ENCODE results near the gene LHFPL3. TPM values are rescaled to one million over a fixed set of nuclear protein-coding genes. Genes with fewer than 3 reads are reported as not detected.

LHFPL3 gene
- total RNA-seq, 2 donors from 2014 or later: not detected

DNA sequence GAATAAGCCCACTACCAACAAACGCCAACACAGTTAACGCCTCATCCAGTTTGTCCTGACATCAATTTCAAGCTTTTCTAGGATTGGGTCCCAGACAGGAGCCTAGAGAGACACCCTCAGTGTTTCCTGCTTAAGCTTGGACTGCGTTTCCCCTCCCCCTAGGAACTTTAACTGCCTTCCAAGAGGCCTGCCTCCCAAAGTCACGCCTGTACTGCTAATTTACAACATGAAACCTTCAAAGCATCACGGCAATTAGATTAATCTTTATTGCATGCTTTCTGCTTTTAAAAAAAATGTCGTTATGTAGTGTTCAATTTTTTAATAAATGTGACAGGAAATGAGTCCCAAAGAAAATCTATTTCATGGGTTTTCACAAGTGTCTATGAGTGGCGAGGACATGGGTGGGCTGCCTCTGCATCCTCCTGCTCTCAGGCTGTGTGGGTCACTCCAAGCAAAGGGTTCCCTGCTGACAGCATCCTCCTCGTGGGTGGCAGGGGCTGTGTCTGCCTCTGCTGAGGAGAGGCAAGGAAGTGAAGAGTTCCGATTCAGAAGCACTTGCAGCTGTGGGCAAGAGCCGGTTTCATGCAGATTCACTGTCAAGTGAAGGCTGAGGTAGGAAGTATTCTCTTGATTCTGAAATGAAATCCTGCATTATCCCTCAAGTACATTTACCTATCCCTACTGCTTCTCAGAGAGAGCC is 492.6 kb downstream of the LHFPL3 start:
- Mint-ChIP-seq H3K27me3 (peaks cover 11 to 12% of the 10 kb centered on the region in 2 donors), H3K27ac (no peak overlapping the region), H3K9me3 (no peaks in the 10 kb centered on the region), H3K4me1 (ENCODE audit: low read depth in 2 of 2) (no peaks in the 10 kb centered on the region), H3K4me3 (no peak overlapping the region), H3K36me3 (no peaks in the 10 kb centered on the region)
- DNase-seq (ENCODE audit: low spot score) (no peak), ATAC-seq (no peak)

DNA sequence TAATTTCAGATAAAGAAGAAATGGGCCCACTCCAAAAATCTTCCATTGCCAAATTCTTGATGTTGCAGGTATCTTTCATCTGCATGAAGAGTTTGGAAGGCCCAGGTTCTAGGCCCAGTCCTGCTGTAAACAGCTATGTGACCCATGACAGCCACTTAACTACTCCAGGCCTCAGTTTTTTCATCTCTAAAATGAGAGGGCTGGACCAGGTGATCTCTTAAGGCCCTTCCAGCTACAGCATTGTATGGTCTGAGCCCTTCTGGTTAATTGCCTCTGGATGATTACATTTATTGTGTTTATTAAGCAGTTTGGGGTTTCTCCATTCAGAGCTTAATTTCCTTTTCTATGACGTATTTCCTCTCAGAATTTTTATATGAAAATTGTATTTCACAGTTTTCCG is 494.8 kb downstream of the LHFPL3 start:
- ATAC-seq: no peak
- Mint-ChIP-seq H3K36me3 (no peaks in the 10 kb centered on the region), H3K4me3 (no peak overlapping the region), H3K4me1 (ENCODE audit: low read depth in 2 of 2) (no peaks in the 10 kb centered on the region), H3K27me3 (peaks cover 0 to 3% of the 10 kb centered on the region in 2 donors), H3K9me3 (no peaks in the 10 kb centered on the region), H3K27ac (no peak overlapping the region)
- DNase-seq (ENCODE audit: low spot score): no peak

DNA sequence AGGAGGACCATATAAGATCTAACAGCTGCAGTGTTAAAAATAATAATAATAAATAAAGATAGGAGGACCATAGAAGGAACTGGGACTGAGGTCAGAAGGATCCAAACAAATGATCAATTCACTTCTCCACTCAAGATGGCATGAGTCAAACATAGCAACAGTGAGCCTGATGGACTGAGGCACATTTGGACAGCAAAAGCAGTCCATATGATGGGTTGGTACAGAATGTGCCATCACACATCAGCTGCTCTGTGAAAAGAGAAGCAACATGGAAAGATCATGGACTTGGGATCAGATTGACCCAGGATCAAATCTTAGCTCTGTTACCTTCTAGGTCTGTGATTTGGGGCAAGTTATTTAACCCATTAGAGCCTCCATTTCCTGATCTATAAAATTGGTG is 496.7 kb downstream of the LHFPL3 start:
- no peak for DNase-seq (ENCODE audit: low spot score)
- Mint-ChIP-seq H3K36me3 (no peaks in the 10 kb centered on the region), H3K4me1 (ENCODE audit: low read depth in 2 of 2) (no peaks in the 10 kb centered on the region), H3K9me3 (no peaks in the 10 kb centered on the region), H3K27me3 (no peaks in the 10 kb centered on the region), H3K4me3 (no peak overlapping the region), H3K27ac (no peak overlapping the region)
- ATAC-seq: no peak

GRCh38 chr7:104826135-104826534 is 497.7 kb downstream of the LHFPL3 start:
- H3K4me1 Mint-ChIP-seq (ENCODE audit: low read depth in 2 of 2): no peaks in the 10 kb centered on the region
- H3K27ac Mint-ChIP-seq: no peak overlapping the region
- H3K9me3 Mint-ChIP-seq: no peaks in the 10 kb centered on the region
- no peak for DNase-seq (ENCODE audit: low spot score)
- H3K4me3 Mint-ChIP-seq: no peak overlapping the region
- ATAC-seq: peak; percentile 9 to 48
- H3K27me3 Mint-ChIP-seq: peaks cover 0 to 1% of the 10 kb centered on the region in 2 donors
- no peaks in the 10 kb centered on the region for H3K36me3 Mint-ChIP-seq

- Mint-ChIP-seq H3K4me3 (no peak overlapping the region), H3K9me3 (no peaks in the 10 kb centered on the region), H3K27me3 (peaks cover 20 to 39% of the 10 kb centered on the region in 2 donors), H3K4me1 (ENCODE audit: low read depth in 2 of 2) (no peaks in the 10 kb centered on the region), H3K27ac (no peak overlapping the region), H3K36me3 (no peaks in the 10 kb centered on the region)
- no peak for DNase-seq (ENCODE audit: low spot score)
- ATAC-seq: no peak
Measured at GRCh38 chr7:104836976-104837375, 508.6 kb downstream of the LHFPL3 start.

DNA sequence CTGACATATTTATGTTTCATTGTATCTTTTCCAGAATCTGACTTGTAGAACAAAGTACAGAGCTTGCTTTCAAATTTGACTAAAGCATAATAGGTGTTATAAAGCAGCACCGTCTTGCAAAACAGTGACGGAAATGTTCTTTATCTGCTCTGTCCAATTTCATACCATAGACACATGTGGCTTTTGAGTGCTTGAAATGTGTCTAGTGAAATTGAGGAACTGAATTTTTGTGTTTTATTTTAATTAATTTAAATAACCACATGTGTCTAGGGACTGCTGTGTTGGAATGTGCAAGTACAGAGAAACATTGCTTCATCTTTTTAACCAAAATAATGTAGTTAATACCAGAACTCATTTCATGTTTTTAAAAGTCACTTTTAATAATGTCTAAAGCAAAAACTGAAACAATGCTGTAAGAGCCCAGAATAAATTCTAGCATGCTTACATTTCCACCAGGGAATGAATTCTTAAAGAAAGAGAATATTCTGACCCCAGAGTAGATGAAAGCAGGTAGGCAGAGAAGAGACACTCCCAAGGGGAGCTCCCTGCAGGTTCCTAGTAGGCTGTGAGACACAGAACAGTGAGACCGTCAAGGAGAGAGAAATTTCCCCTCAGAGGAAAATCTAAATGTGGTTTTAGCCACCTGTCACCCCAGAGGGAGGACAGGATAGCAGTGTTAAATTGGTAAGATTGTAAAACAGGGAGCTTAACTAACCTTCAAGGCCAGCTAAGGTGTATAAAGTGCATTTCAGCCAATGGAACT is 510.3 kb downstream of the LHFPL3 start:
- Mint-ChIP-seq H3K36me3 (no peaks in the 10 kb centered on the region), H3K4me1 (ENCODE audit: low read depth in 2 of 2) (no peaks in the 10 kb centered on the region), H3K27ac (no peak overlapping the region), H3K9me3 (no peaks in the 10 kb centered on the region), H3K27me3 (peaks cover 28 to 49% of the 10 kb centered on the region in 2 donors), H3K4me3 (no peak overlapping the region)
- ATAC-seq (no peak), DNase-seq (ENCODE audit: low spot score) (no peak)

DNA sequence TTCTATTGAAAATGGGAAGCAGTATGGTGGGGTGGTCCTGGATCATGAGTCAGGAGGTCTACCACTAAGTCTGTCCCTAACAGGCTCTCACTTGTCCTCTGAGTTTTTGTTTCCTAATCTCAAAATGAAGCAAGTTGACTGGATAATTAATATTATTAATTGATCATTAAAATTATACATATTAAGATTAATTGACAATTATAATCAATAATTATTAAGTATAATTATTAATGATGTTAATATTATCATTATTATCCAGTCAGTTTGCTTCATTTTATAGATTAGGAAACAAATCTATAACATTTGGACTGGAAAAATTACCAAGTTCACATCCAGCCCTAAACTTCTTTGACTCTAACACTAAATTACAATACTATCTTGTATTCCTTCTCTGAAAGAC is 511.4 kb downstream of the LHFPL3 start:
- ATAC-seq (no peak), DNase-seq (ENCODE audit: low spot score) (no peak)
- Mint-ChIP-seq H3K9me3 (no peaks in the 10 kb centered on the region), H3K27ac (no peak overlapping the region), H3K4me1 (ENCODE audit: low read depth in 2 of 2) (no peaks in the 10 kb centered on the region), H3K4me3 (no peak overlapping the region), H3K27me3 (peaks cover 22 to 42% of the 10 kb centered on the region in 2 donors), H3K36me3 (no peaks in the 10 kb centered on the region)

DNA sequence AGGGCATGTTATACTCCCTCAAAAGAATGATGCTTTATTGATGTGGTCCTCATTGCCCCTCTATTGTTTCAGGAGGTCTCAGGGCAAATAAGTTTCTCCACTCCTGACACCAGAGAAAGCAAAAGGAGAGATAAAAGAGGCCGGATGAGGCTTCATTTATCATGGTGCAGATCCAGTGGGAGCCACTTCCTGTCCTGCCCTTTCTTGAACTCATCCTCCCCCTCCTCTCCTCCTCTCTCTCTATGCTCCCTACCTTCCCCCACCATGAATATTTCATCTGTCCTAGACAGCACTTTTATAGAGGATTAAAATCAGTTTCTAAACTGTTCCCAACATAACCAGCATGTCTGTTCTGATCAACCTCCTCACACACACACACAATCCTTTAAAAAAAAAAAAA is 513.4 kb downstream of the LHFPL3 start:
- H3K36me3 Mint-ChIP-seq: no peaks in the 10 kb centered on the region

DNA sequence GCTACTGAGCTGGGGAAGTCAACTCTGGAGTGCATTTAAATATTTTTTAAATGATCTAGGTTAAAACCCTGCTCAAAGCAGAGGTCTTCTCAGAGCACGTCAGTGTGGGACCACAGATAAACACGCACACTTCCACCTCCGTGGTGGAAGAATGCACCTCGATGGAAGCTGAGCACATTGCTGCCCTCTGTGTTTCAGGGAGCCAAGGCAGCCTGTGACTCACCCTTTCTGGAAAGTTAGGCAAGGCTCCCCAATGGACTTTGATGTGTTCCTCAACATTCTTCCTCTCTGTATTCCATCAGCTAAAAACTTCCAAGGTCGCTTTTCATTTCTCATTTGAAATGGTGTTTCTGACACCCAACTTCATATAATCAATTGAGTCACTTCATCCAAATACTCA is 514.8 kb downstream of the LHFPL3 start:
- DNase-seq (ENCODE audit: low spot score): no peak
- no peak overlapping the region for H3K4me3 Mint-ChIP-seq
- H3K36me3 Mint-ChIP-seq: no peaks in the 10 kb centered on the region
- no peak for ATAC-seq
- H3K27me3 Mint-ChIP-seq: peaks cover 20 to 30% of the 10 kb centered on the region in 2 donors
- no peak overlapping the region for H3K27ac Mint-ChIP-seq
- no peaks in the 10 kb centered on the region for H3K9me3 Mint-ChIP-seq
- no peaks in the 10 kb centered on the region for H3K4me1 Mint-ChIP-seq (ENCODE audit: low read depth in 2 of 2)

More for the DNA sequence above, 513.4 kb downstream of the LHFPL3 start:
- Mint-ChIP-seq H3K27me3 (peaks cover 20 to 34% of the 10 kb centered on the region in 2 donors), H3K27ac (no peak overlapping the region), H3K4me1 (ENCODE audit: low read depth in 2 of 2) (no peaks in the 10 kb centered on the region), H3K9me3 (no peaks in the 10 kb centered on the region), H3K4me3 (no peak overlapping the region)
- no peak for ATAC-seq
- no peak for DNase-seq (ENCODE audit: low spot score)

- ATAC-seq: no peak
- Mint-ChIP-seq H3K4me1 (ENCODE audit: low read depth in 2 of 2) (no peaks in the 10 kb centered on the region), H3K27ac (no peak overlapping the region), H3K4me3 (no peak overlapping the region), H3K27me3 (peaks cover 20 to 30% of the 10 kb centered on the region in 2 donors), H3K36me3 (no peaks in the 10 kb centered on the region), H3K9me3 (no peaks in the 10 kb centered on the region)
- no peak for DNase-seq (ENCODE audit: low spot score)
Measured at GRCh38 chr7:104845557-104845956, 517.2 kb downstream of the LHFPL3 start.

- no peaks in the 10 kb centered on the region for H3K9me3 Mint-ChIP-seq
- H3K36me3 Mint-ChIP-seq: no peaks in the 10 kb centered on the region
- peaks cover 19 to 24% of the 10 kb centered on the region in 2 donors for H3K27me3 Mint-ChIP-seq
- ATAC-seq (no peak), DNase-seq (ENCODE audit: low spot score) (no peak)
- no peak overlapping the region for H3K27ac Mint-ChIP-seq
- H3K4me3 Mint-ChIP-seq: no peak overlapping the region
- H3K4me1 Mint-ChIP-seq (ENCODE audit: low read depth in 2 of 2): no peaks in the 10 kb centered on the region
Measured at GRCh38 chr7:104846731-104847130, 518.3 kb downstream of the LHFPL3 start.

- no peaks in the 10 kb centered on the region for H3K36me3 Mint-ChIP-seq
- H3K27me3 Mint-ChIP-seq: peaks cover 13 to 15% of the 10 kb centered on the region in 2 donors
- H3K27ac Mint-ChIP-seq: no peak overlapping the region
- ATAC-seq (no peak), DNase-seq (ENCODE audit: low spot score) (peak; percentile 63)
- H3K4me3 Mint-ChIP-seq: no peak overlapping the region
- H3K9me3 Mint-ChIP-seq: no peaks in the 10 kb centered on the region
- H3K4me1 Mint-ChIP-seq (ENCODE audit: low read depth in 2 of 2): no peaks in the 10 kb centered on the region
Measured at GRCh38 chr7:104848138-104848990, 520.0 kb downstream of the LHFPL3 start.

GRCh38 chr7:104850374-104850773 is 522.0 kb downstream of the LHFPL3 start:
- Mint-ChIP-seq H3K9me3 (no peaks in the 10 kb centered on the region), H3K27ac (no peak overlapping the region), H3K4me1 (ENCODE audit: low read depth in 2 of 2) (no peaks in the 10 kb centered on the region), H3K27me3 (peaks cover 5 to 9% of the 10 kb centered on the region in 2 donors), H3K4me3 (no peak overlapping the region), H3K36me3 (no peaks in the 10 kb centered on the region)
- DNase-seq (ENCODE audit: low spot score): no peak
- no peak for ATAC-seq

DNA sequence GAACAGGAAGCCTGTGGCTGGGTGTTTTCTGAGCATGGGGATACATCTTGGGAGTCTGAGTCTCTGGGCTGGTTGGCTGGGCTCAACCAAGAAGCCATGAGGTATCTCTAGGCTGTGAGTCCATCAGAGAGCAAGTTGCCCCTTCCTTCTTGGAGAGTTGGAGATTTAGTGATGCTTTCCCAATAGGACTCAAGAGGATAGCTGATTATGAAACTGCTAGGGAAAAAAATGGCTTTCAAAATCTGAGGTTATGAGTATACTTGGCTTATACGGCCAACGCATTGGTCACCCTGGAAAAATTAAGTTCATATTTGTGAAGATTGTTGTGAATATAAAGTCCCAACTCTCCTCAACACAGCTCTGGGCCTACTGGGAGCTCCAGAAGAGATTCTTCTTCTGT is 522.9 kb downstream of the LHFPL3 start:
- Mint-ChIP-seq H3K4me1 (ENCODE audit: low read depth in 2 of 2) (no peaks in the 10 kb centered on the region), H3K4me3 (no peak overlapping the region), H3K9me3 (no peaks in the 10 kb centered on the region), H3K27me3 (peaks cover 0 to 5% of the 10 kb centered on the region in 2 donors), H3K36me3 (no peaks in the 10 kb centered on the region), H3K27ac (no peak overlapping the region)
- ATAC-seq (no peak), DNase-seq (ENCODE audit: low spot score) (no peak)

Measured in natural killer cell treated with Interleukin-12 subunit alpha and Interleukin-12 subunit beta and Interleukin-15 and Interleukin-18, amount 100 ng/mL, for 72 hours (primary cell).